HEK293 (cell line): ENCODE data around the gene SCFD2.
"Not testable (repeated sequence)": the region's sequence is repeated elsewhere in the genome, so short reads cannot be mapped to it uniquely, and the experiment has no call there.

Source experiments
- CTCF ChIA-PET: fragments of 350-600 bp; formaldehyde crosslinking; extraction: SDS; loops from one replicate; lab custom pipeline; 2021; ENCODE audit warnings: antibody characterized with exemption; lab: Yijun Ruan, JAX
- POLR2A ChIA-PET: fragments of 300-600 bp; formaldehyde crosslinking; extraction: SDS; loops from one replicate; lab custom pipeline; 2020; ENCODE audit warnings: antibody characterized with exemption, inconsistent platforms; lab: Yijun Ruan, JAX
- H3K27ac ChIP-seq: fragments of 200-500 bp; sonication (Bioruptor generic); 2 replicates; pipeline ENCODE4 v1.5.1; 2014; ENCODE audit warnings: low read depth, low read length, control low read depth, inconsistent platforms; ENCODE audit errors: extremely low read depth
- H3K36me3 ChIP-seq, 2 experiments: fragments of 200-500 bp in 1 of 2; sonication (Bioruptor generic) in 1 of 2; 1 replicate in 1 of 2; 2 replicates in 1 of 2; pipeline ENCODE4 v1.5.1; 2014 to 2017; ENCODE audit warnings: inconsistent platforms in 2 of 2, low read length in 2 of 2; ENCODE audit not compliant: control insufficient read depth in 2 of 2, insufficient read depth in 1 of 2
- H3K4me1 ChIP-seq: fragments of 200-500 bp; sonication (Bioruptor generic); 2 replicates; pipeline ENCODE4 v1.5.1; 2014; ENCODE audit warnings: mild to moderate bottlenecking, low read length, inconsistent platforms; ENCODE audit not compliant: control insufficient read depth, insufficient read depth
- H3K4me3 ChIP-seq: 2 replicates; pipeline ENCODE4 v1.5.1; 2011; ENCODE audit warnings: low read depth, mild to moderate bottlenecking, control low read depth, low read length, moderate library complexity
- H3K9me3 ChIP-seq: fragments of 200-500 bp; sonication (Bioruptor generic); 2 replicates; pipeline ENCODE4 v1.5.1; 2014; ENCODE audit warnings: low read depth, low read length, inconsistent platforms; ENCODE audit not compliant: control insufficient read depth, insufficient read depth
- REPIN1 ChIP-seq: fragments of 450-650 bp; formaldehyde crosslinking; IDR thresholded peaks from 2 replicates; pipeline ENCODE4 v1.5.1; 2017; ENCODE audit warnings: missing biosample characterization, missing genetic modification characterization, low read depth
- ZNF121 ChIP-seq: fragments of 450-650 bp; formaldehyde crosslinking; IDR thresholded peaks from 2 replicates; pipeline ENCODE4 v1.5.1; 2016; ENCODE audit warnings: missing biosample characterization, missing genetic modification characterization
- ZNF132 ChIP-seq: fragments of 450-650 bp; formaldehyde crosslinking; IDR thresholded peaks from 2 replicates; pipeline ENCODE4 v1.5.1; 2017; ENCODE audit warnings: missing biosample characterization, missing genetic modification characterization, borderline replicate concordance
- ZNF146 ChIP-seq: fragments of 450-650 bp; formaldehyde crosslinking; IDR thresholded peaks from 2 replicates; pipeline ENCODE4 v1.5.1; 2016; ENCODE audit warnings: missing biosample characterization, missing genetic modification characterization
- ZNF621 ChIP-seq: fragments of 450-650 bp; formaldehyde crosslinking; IDR thresholded peaks from 2 replicates; pipeline ENCODE4 v1.5.1; 2017; ENCODE audit warnings: missing biosample characterization, missing genetic modification characterization
- ZXDB ChIP-seq: fragments of 450-650 bp; formaldehyde crosslinking; IDR thresholded peaks from 2 replicates; pipeline ENCODE4 v1.5.1; 2016; ENCODE audit warnings: missing biosample characterization, missing genetic modification characterization
- TF ChIP-seq, protein P1 (sequence below): fragments of 450-650 bp; formaldehyde crosslinking; IDR thresholded peaks from 2 replicates; pipeline ENCODE4 v1.5.1; 2016; ENCODE audit warnings: missing biosample characterization, missing genetic modification characterization
- TF ChIP-seq, protein P2 (sequence below): fragments of 450-650 bp; formaldehyde crosslinking; IDR thresholded peaks from 2 replicates; pipeline ENCODE4 v1.5.1; 2016; ENCODE audit warnings: missing biosample characterization, missing genetic modification characterization
- TF ChIP-seq, protein P3 (sequence below): fragments of 450-650 bp; formaldehyde crosslinking; IDR thresholded peaks from 2 replicates; pipeline ENCODE4 v1.5.1; 2016; ENCODE audit warnings: missing biosample characterization, missing genetic modification characterization

Gene SCFD2

DNA sequence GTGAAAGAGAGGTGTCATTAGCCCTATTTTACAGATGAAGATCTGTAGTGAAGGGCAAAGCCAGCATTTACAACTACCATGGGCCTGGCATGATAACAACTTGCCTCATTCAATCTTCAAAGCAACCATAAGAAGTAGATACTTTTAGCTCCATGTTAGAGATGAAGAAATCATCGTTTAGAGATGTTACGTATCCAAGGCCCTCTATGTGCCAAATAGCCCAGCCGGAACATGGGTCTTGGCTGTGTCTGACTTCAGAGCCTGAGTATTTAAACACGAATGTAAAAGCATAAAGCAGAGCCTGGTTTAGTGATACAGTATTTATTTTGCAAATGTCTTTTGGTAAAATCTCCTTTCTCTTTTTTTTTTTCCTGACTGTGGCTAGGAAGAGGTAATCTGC lies 306.6 kb downstream of the SCFD2 start (continued):
- TF ChIP-seq, protein P1, sequence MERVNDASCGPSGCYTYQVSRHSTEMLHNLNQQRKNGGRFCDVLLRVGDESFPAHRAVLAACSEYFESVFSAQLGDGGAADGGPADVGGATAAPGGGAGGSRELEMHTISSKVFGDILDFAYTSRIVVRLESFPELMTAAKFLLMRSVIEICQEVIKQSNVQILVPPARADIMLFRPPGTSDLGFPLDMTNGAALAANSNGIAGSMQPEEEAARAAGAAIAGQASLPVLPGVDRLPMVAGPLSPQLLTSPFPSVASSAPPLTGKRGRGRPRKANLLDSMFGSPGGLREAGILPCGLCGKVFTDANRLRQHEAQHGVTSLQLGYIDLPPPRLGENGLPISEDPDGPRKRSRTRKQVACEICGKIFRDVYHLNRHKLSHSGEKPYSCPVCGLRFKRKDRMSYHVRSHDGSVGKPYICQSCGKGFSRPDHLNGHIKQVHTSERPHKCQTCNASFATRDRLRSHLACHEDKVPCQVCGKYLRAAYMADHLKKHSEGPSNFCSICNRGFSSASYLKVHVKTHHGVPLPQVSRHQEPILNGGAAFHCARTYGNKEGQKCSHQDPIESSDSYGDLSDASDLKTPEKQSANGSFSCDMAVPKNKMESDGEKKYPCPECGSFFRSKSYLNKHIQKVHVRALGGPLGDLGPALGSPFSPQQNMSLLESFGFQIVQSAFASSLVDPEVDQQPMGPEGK (tag by site-specific recombination): no peak
- TF ChIP-seq, protein P2, sequence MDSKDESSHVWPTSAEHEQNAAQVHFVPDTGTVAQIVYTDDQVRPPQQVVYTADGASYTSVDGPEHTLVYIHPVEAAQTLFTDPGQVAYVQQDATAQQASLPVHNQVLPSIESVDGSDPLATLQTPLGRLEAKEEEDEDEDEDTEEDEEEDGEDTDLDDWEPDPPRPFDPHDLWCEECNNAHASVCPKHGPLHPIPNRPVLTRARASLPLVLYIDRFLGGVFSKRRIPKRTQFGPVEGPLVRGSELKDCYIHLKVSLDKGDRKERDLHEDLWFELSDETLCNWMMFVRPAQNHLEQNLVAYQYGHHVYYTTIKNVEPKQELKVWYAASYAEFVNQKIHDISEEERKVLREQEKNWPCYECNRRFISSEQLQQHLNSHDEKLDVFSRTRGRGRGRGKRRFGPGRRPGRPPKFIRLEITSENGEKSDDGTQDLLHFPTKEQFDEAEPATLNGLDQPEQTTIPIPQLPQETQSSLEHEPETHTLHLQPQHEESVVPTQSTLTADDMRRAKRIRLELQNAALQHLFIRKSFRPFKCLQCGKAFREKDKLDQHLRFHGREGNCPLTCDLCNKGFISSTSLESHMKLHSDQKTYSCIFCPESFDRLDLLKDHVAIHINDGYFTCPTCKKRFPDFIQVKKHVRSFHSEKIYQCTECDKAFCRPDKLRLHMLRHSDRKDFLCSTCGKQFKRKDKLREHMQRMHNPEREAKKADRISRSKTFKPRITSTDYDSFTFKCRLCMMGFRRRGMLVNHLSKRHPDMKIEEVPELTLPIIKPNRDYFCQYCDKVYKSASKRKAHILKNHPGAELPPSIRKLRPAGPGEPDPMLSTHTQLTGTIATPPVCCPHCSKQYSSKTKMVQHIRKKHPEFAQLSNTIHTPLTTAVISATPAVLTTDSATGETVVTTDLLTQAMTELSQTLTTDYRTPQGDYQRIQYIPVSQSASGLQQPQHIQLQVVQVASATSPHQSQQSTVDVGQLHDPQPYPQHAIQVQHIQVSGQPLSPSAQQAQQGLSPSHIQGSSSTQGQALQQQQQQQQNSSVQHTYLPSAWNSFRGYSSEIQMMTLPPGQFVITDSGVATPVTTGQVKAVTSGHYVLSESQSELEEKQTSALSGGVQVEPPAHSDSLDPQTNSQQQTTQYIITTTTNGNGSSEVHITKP (tag by site-specific recombination): no peak
- TF ChIP-seq, all 188 proteins: peak for 0

DNA sequence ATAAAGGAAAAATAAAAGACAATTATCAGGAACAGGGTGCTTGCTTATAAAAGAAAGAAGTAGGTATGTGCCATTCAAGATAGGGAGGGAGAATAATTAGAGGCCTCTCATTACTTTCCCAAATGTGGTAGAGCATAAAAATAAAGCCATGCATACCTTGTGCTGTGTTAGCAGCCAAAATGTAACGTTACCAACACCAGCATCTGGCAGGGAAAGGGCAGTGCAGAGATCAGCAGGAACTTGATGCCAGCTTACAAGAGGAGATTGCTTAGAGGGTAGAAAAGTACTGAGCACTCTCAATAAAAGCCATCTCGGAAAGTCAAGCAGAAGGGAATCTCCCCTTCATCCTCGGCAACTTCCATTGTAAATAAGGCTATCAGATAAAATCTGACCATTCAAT lies 308.2 kb downstream of the SCFD2 start:
- Histone ChIP-seq H3K27ac (no peak overlapping the region), H3K4me3 (no peak overlapping the region), H3K9me3 (no peaks in the 10 kb centered on the region), H3K4me1 (no peaks in the 10 kb centered on the region), H3K36me3 (no peaks in the 10 kb centered on the region)
- TF ChIP-seq ZNF132 (tag by site-specific recombination) (no peak), ZXDB (tag by site-specific recombination) (no peak)
- ChIA-PET POLR2A (no interaction called here), CTCF (no interaction called here)

DNA sequence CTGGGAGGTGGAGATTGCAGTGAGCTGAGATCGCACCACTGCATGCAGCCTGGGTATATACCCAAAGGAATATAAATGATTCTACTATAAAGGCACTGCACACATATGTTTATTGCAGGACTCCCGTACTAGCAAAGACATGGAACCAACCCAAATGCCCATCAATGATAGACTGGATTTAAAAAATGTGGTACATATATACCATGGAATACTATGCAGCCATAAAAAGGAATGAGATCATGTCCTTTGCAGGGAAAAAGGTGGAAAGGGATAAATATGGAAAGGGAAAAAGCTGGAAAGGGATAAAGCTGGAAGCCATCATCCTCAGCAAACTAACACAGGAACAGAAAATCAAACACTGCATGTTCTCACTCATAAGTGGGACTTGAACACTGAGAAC lies 308.8 kb downstream of the SCFD2 start:
- H3K36me3 ChIP-seq, H3K9me3 ChIP-seq, H3K4me3 ChIP-seq, CTCF ChIA-PET, H3K27ac ChIP-seq, H3K4me1 ChIP-seq, POLR2A ChIA-PET: not testable (repeated sequence)
- TF ChIP-seq ZNF146 (tag by site-specific recombination): peak; percentile 53; the same call in 1 of the 2 replicates

DNA sequence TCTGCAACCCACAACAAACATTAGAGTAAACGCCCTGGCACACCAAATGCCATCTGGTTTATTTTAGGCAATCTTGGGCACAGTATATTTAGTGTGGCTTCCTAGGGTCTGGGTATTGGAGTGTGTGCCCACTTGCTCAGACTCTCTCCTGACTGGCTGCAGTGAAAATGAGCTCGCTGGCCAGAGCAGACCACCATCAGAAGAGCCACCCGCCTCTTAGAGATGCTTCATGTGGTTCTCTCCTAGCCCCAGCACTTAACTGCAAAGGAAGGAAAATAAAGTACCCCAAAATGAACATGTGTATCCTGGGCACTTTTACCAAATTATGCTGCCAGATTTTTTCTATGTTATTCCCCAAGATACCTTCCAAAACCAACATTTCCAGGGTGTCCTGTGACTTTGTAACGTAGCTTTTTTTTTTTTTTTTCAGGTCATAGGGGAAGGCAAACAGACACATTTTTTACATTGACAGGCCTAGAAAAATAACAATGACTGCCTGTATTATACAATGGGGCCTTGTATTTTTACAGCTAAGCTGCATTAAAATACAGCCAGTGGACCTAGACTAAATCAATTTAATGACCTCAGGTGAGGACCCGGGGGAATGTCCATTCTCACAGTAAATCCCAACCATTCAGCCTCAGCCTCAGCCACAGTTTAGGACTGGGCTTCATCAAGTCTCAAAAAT lies 310.0 kb downstream of the SCFD2 start:
- ChIA-PET POLR2A (no interaction called here), CTCF (no interaction called here)
- Histone ChIP-seq H3K36me3 (no peaks in the 10 kb centered on the region), H3K9me3 (no peaks in the 10 kb centered on the region), H3K27ac (no peak overlapping the region), H3K4me1 (no peaks in the 10 kb centered on the region), H3K4me3 (no peak overlapping the region)
- TF ChIP-seq ZNF121 (tag by site-specific recombination) (no peak), REPIN1 (tag by site-specific recombination) (no peak), ZNF621 (no peak)
- TF ChIP-seq, protein P3, sequence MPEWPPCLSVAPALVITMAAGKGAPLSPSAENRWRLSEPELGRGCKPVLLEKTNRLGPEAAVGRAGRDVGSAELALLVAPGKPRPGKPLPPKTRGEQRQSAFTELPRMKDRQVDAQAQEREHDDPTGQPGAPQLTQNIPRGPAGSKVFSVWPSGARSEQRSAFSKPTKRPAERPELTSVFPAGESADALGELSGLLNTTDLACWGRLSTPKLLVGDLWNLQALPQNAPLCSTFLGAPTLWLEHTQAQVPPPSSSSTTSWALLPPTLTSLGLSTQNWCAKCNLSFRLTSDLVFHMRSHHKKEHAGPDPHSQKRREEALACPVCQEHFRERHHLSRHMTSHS (tag by site-specific recombination): no peak
